Upper lobe of right lung (tissue), 1 donor: ENCODE data around the gene OSBPL6. TPM values are rescaled to one million over a fixed set of nuclear protein-coding genes. Genes with fewer than 3 reads are reported as not detected.
"Not testable (repeated sequence)": the region's sequence is repeated elsewhere in the genome, so short reads cannot be mapped to it uniquely, and the experiment has no call there.

Experiments used
- ATAC-seq: fragments of 200-7000 bp; cut with Tn5 transposase; one replicate; pipeline ENCODE4 v1.9.1; 2020; ENCODE audit warnings: mild to moderate bottlenecking, moderate library complexity
- DNase-seq: peaks from one replicate; pipeline ENCODE4 v3.0.0-alpha.2; 2020
- H3K27ac ChIP-seq: fragments of 200-600 bp; one replicate; pipeline ENCODE4 v1.8.0; 2022
- H3K27me3 ChIP-seq: fragments of 200-600 bp; one replicate; pipeline ENCODE4 v1.8.0; 2022; ENCODE audit warnings: mild to moderate bottlenecking
- H3K36me3 ChIP-seq: fragments of 200-600 bp; one replicate; pipeline ENCODE4 v1.8.0; 2022
- H3K4me1 ChIP-seq: fragments of 200-600 bp; one replicate; pipeline ENCODE4 v1.8.0; 2022
- H3K4me3 ChIP-seq: fragments of 200-600 bp; one replicate; pipeline ENCODE4 v1.8.0; 2022; ENCODE audit warnings: mild to moderate bottlenecking
- H3K9me3 ChIP-seq: fragments of 200-600 bp; one replicate; pipeline ENCODE4 v1.8.0; 2022
- CTCF ChIP-seq: fragments of 200-600 bp; IDR thresholded peaks from one replicate; pipeline ENCODE4 v1.8.0; 2022; ENCODE audit warnings: antibody characterized with exemption
- intact Hi-C: fragments of 100-400 bp; cut with DNase I; formaldehyde crosslinking; loops from one replicate; pipeline ENCODE4 v1.11.0; 2022
- total RNA-seq: library from RNA; stranded (reverse); fragmentation: NEBNext Ultra II Directional; extraction: Animal tissue kit (Norgen Biotek cat#: 25700); gene quantifications from one replicate; pipeline ENCODE4 v1.2.1, GENCODE V29; 2021
- donor health status: DM: no; HTN: yes; CAD: no; lungs with severe emphysema.

Gene OSBPL6
- total RNA-seq, 1 donor from 2014 or later = 2.6 TPM

- intact Hi-C loops = no loop called here
- H3K9me3 ChIP-seq = no peaks in the 10 kb centered on the region
- peaks cover 10% of the 10 kb centered on the region for H3K27me3 ChIP-seq
- DNase-seq (no peak), ATAC-seq (no peak)
- H3K4me1 ChIP-seq = no peaks in the 10 kb centered on the region
- TF ChIP-seq CTCF = no peak
- peak overlapping the region; percentile 83 for H3K27ac ChIP-seq
- peak overlapping the region; percentile 80 for H3K4me3 ChIP-seq
- H3K36me3 ChIP-seq = no peaks in the 10 kb centered on the region
These were observed 853 bp upstream of the OSBPL6 start for GRCh38 chr2:178193496-178193822.

- intact Hi-C loops = no loop called here
- H3K4me3 ChIP-seq = peak overlapping the region; percentile 80
- peak overlapping the region; percentile 83 for H3K27ac ChIP-seq
- no peaks in the 10 kb centered on the region for H3K4me1 ChIP-seq
- H3K9me3 ChIP-seq = no peaks in the 10 kb centered on the region
- peak; percentile 21 for ATAC-seq
- peak; percentile 1 for TF ChIP-seq CTCF
- peak; percentile 70 for DNase-seq
- H3K27me3 ChIP-seq = peaks cover 10% of the 10 kb centered on the region
- H3K36me3 ChIP-seq = no peaks in the 10 kb centered on the region
These were observed 483 bp downstream of the OSBPL6 start for GRCh38 chr2:178194600-178195389.

- no peak for ATAC-seq
- intact Hi-C loops = no loop called here
- H3K27ac ChIP-seq = no peak overlapping the region
These were observed 1.3 kb downstream of the OSBPL6 start for GRCh38 chr2:178195390-178196166.

GRCh38 chr2:178197791-178198190 is 3.5 kb downstream of the OSBPL6 start:
- intact Hi-C loops = no loop called here
- no peak for TF ChIP-seq CTCF
- no peak for DNase-seq

More at GRCh38 chr2:178195390-178196166, 1.3 kb downstream of the OSBPL6 start:
- no peak for DNase-seq
- H3K4me3 ChIP-seq = peak overlapping the region; percentile 80
- no peaks in the 10 kb centered on the region for H3K4me1 ChIP-seq
- TF ChIP-seq CTCF = no peak
- no peaks in the 10 kb centered on the region for H3K36me3 ChIP-seq
- no peaks in the 10 kb centered on the region for H3K9me3 ChIP-seq
- H3K27me3 ChIP-seq = peaks cover 10% of the 10 kb centered on the region

GRCh38 chr2:178198441-178198840 is 4.1 kb downstream of the OSBPL6 start:
- intact Hi-C loops, H3K27me3 ChIP-seq, H3K36me3 ChIP-seq, H3K9me3 ChIP-seq, ATAC-seq, H3K27ac ChIP-seq, DNase-seq, H3K4me1 ChIP-seq, H3K4me3 ChIP-seq: not testable (repeated sequence)

More at GRCh38 chr2:178197791-178198190, 3.5 kb downstream of the OSBPL6 start:
- Histone ChIP-seq H3K9me3 (no peaks in the 10 kb centered on the region), H3K4me3 (no peak overlapping the region), H3K36me3 (no peaks in the 10 kb centered on the region), H3K27ac (no peak overlapping the region), H3K4me1 (no peaks in the 10 kb centered on the region), H3K27me3 (peaks cover 10% of the 10 kb centered on the region)
- no peak for ATAC-seq

- intact Hi-C loops = no loop called here
- H3K27ac ChIP-seq = no peak overlapping the region
- no peak overlapping the region for H3K4me3 ChIP-seq
- DNase-seq = no peak
- no peaks in the 10 kb centered on the region for H3K9me3 ChIP-seq
- H3K4me1 ChIP-seq = no peaks in the 10 kb centered on the region
- ATAC-seq = no peak
- no peak for TF ChIP-seq CTCF
- no peaks in the 10 kb centered on the region for H3K36me3 ChIP-seq
- H3K27me3 ChIP-seq = peaks cover 10% of the 10 kb centered on the region
These were observed 5.0 kb downstream of the OSBPL6 start for GRCh38 chr2:178199334-178199733.
